ENCODE data around the gene NMT2. TPM values are rescaled to one million over a fixed set of nuclear protein-coding genes. Genes with fewer than 3 reads are reported as not detected.

NMT2 gene
- total RNA-seq, 1 experiment from 2014 or later: 14.3 TPM

DNA sequence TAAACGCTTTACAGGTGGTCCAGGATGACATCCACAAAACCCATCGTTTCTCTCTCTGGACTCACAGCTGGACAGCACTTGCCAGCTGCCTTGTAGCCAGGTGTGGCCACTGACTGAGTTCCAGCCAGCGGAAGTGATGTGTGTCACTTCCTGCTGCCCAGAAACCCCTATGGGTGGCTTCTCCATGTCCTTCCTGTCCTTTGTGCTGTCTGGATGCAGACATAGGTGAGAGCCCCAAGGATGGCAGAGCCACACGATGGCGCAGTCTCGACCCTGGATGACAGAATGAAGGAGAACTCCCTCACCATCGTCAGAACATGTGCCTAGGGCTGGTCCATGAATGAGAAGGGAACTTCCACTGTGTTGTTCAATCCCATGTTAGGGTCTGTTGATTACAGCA is 22.1 kb downstream of the NMT2 start:
- Histone ChIP-seq H3K4me3 (ENCODE audit: low read depth in 2 of 2, low read length in 2 of 2) (no peak overlapping the region), H3K4me1 (ENCODE audit: control insufficient read depth, insufficient read depth, low read length) (no peaks in the 10 kb centered on the region), H3K27me3 (ENCODE audit: control insufficient read depth, insufficient read depth, low read length) (no peaks in the 10 kb centered on the region), H3K27ac (ENCODE audit: low read length) (no peak overlapping the region), H3K36me3 (ENCODE audit: control insufficient read depth, insufficient read depth, low read length) (no peaks in the 10 kb centered on the region), H3K9me3 (ENCODE audit: control insufficient read depth, insufficient read depth, low read depth, low read length) (no peaks in the 10 kb centered on the region)
- ATAC-seq (no peak), DNase-seq (ENCODE audit: low read depth, low spot score) (no peak)
- intact Hi-C loops (cut with micrococcal nuclease; ENCODE audit: unreplicated experiment): no loop called here
- in situ Hi-C loops (cut with HindIII; ENCODE audit: low pct_unique_long_range_greater_than_20kb, low sequenced_read_pairs): no loop called here
- ChIA-PET CTCF (interaction anchor here (0.6 kb wide), 1 partner anchor 20 kb away, joined by 4 read pairs; no protein-coding TSS in a partner anchor), POLR2A (interaction anchor here (0.7 kb wide), 1 partner anchor 32 kb away, joined by 6 read pairs; no protein-coding TSS in a partner anchor)
- BruUV-seq (replicated peaks): no TSS peak
- TF ChIP-seq SIN3A (IDR thresholded peaks at IDR 0.05; ENCODE audit: borderline replicate concordance, insufficient read depth, low read depth, low read length) (no peak), POLR2AphosphoS5 (IDR thresholded peaks at IDR 0.05; ENCODE audit: low read depth, low read length) (no peak), TCF7L2 (IDR thresholded peaks at IDR 0.05; ENCODE audit: low read depth, low read length) (no peak)
- TF ChIP-seq, protein P1, sequence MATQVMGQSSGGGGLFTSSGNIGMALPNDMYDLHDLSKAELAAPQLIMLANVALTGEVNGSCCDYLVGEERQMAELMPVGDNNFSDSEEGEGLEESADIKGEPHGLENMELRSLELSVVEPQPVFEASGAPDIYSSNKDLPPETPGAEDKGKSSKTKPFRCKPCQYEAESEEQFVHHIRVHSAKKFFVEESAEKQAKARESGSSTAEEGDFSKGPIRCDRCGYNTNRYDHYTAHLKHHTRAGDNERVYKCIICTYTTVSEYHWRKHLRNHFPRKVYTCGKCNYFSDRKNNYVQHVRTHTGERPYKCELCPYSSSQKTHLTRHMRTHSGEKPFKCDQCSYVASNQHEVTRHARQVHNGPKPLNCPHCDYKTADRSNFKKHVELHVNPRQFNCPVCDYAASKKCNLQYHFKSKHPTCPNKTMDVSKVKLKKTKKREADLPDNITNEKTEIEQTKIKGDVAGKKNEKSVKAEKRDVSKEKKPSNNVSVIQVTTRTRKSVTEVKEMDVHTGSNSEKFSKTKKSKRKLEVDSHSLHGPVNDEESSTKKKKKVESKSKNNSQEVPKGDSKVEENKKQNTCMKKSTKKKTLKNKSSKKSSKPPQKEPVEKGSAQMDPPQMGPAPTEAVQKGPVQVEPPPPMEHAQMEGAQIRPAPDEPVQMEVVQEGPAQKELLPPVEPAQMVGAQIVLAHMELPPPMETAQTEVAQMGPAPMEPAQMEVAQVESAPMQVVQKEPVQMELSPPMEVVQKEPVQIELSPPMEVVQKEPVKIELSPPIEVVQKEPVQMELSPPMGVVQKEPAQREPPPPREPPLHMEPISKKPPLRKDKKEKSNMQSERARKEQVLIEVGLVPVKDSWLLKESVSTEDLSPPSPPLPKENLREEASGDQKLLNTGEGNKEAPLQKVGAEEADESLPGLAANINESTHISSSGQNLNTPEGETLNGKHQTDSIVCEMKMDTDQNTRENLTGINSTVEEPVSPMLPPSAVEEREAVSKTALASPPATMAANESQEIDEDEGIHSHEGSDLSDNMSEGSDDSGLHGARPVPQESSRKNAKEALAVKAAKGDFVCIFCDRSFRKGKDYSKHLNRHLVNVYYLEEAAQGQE (IDR thresholded peaks at IDR 0.05; ENCODE audit: insufficient read depth in 1 of 2, low read depth in 2 of 2, low read length in 1 of 2): no peak
- TF ChIP-seq, protein P2, sequence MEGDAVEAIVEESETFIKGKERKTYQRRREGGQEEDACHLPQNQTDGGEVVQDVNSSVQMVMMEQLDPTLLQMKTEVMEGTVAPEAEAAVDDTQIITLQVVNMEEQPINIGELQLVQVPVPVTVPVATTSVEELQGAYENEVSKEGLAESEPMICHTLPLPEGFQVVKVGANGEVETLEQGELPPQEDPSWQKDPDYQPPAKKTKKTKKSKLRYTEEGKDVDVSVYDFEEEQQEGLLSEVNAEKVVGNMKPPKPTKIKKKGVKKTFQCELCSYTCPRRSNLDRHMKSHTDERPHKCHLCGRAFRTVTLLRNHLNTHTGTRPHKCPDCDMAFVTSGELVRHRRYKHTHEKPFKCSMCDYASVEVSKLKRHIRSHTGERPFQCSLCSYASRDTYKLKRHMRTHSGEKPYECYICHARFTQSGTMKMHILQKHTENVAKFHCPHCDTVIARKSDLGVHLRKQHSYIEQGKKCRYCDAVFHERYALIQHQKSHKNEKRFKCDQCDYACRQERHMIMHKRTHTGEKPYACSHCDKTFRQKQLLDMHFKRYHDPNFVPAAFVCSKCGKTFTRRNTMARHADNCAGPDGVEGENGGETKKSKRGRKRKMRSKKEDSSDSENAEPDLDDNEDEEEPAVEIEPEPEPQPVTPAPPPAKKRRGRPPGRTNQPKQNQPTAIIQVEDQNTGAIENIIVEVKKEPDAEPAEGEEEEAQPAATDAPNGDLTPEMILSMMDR (IDR thresholded peaks at IDR 0.05): no peak

DNA sequence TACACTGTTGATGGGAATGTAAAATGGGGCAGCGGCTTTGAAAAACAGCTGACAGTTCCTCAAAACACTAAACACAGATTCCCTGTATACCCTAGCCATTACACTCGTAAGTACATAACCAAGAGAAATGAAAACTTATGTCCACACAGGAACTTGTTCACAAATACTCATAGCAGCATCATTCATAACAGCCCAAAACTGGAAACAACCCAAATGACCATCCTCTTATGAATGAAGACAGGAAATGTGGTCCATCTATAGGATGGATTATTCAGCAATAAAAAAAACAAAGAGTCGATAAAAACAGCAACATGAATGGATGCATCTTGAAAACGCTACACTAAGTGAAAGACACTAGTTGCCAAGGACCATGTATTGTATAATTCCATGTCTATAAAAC is 23.7 kb downstream of the NMT2 start:
- no peaks in the 10 kb centered on the region for H3K9me3 ChIP-seq (ENCODE audit: control insufficient read depth, insufficient read depth, low read depth, low read length)
- ATAC-seq (no peak), DNase-seq (ENCODE audit: low read depth, low spot score) (no peak)
- H3K27ac ChIP-seq (ENCODE audit: low read length): no peak overlapping the region
- POLR2A ChIA-PET: no interaction called here
- no peaks in the 10 kb centered on the region for H3K4me1 ChIP-seq (ENCODE audit: control insufficient read depth, insufficient read depth, low read length)
- H3K36me3 ChIP-seq (ENCODE audit: control insufficient read depth, insufficient read depth, low read length): no peaks in the 10 kb centered on the region
- in situ Hi-C loops (cut with HindIII; ENCODE audit: low pct_unique_long_range_greater_than_20kb, low sequenced_read_pairs): no loop called here
- intact Hi-C loops (cut with micrococcal nuclease; ENCODE audit: unreplicated experiment): no loop called here
- BruUV-seq (replicated peaks): no TSS peak
- no peaks in the 10 kb centered on the region for H3K27me3 ChIP-seq (ENCODE audit: control insufficient read depth, insufficient read depth, low read length)
- no peak for TF ChIP-seq SIN3A (IDR thresholded peaks at IDR 0.05; ENCODE audit: borderline replicate concordance, insufficient read depth, low read depth, low read length)
- TF ChIP-seq TCF7L2 (IDR thresholded peaks at IDR 0.05; ENCODE audit: low read depth, low read length): no peak
- TF ChIP-seq, protein P2 (IDR thresholded peaks at IDR 0.05): no peak
- TF ChIP-seq POLR2AphosphoS5 (IDR thresholded peaks at IDR 0.05; ENCODE audit: low read depth, low read length): no peak
- CTCF ChIA-PET: interaction anchor here (0.6 kb wide), 1 partner anchor 184 kb away, joined by 7 read pairs; no protein-coding TSS in a partner anchor
- H3K4me3 ChIP-seq (ENCODE audit: low read depth in 2 of 2, low read length in 2 of 2): no peak overlapping the region

Measured in Panc1 (cell line).